Effector CD4-positive, alpha-beta T cell (primary cell): Measurements from ENCODE around the gene LGR4.

Experiments
- DNase-seq: peaks from one replicate; pipeline ENCODE4 v3.0.0-alpha.2; 2020

LGR4 gene

DNA sequence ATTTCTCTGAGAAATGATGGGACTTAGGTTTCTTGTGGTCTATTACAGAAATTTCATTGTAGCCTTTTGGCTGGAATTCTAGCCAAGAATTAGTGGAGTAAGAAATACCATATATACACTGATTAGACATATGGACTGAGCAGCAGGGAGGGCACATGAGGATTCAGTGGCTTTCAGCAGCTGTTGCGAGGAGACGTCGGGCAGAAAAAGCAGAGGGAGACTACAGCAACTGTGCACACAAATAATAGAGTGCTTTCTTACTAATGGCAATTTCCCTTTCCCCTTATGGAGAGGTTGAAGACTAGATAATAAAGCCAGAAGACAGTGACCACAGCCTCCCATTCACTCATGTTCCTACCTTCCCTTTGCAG lies 74.2 kb downstream of the LGR4 start:
- DNase-seq = no peak

DNA sequence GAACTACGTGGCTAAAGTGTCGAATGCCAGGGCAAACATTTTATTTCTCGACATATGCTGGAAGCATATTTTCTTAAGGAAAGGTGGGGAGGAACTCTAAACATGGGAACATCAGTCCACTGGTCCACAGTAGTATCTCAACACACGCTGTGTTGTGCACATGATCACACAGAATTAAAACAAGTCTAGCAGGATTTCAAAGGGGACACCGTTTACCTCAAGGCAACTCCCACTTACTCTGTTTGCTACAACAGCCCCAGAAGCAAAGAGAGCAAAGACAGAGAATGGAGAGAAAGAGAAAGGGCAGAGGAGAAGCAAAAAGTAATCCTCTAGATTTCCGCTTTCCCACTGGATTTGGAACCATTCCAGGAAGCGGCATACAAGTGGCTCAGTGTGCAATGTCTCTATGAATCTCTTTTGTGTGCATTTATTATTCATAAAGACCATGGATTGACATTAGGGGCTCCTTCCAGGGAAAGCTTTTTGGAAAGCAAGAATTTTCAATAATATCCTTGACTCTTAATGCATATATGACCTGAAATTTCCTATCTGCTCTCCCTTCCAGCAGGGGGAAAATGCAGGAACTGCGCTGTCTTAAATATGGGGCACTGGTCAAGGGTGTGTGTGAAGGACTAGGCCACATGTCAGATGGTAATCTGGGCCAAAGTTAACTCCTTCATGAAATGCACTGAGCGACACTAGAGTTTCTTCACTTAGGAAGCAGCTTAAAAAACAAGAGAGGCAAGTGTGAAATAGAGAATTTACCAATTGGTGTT lies 74.8 kb downstream of the LGR4 start:
- no peak for DNase-seq

DNA sequence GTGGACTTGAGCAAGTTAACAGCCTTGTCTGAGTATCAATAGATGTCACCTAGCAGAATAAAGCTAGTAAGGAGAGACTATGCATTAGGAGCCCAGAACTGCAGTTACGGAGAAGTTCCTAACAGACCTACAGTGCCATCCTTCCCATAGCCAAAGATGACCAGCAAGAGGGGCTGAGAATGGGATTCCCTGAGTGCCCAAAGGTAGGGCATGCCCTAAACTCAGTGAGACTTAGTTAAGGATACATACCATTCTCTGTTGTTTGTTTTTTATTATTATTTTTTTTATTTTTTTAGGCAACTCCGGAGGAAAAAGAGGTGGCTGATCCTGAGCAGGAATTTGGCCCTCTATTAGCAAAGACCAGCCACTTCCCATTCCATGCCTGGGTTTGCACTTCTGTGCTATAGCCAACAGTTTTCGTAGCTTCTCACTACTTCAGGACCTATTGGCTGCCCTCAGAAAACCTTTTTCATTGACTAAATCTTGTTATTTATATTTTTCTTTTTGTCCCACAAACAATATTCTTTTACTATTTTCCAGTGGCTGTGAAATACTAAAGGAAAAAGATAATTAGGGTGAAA lies 76.2 kb downstream of the LGR4 start:
- DNase-seq = no peak

DNA sequence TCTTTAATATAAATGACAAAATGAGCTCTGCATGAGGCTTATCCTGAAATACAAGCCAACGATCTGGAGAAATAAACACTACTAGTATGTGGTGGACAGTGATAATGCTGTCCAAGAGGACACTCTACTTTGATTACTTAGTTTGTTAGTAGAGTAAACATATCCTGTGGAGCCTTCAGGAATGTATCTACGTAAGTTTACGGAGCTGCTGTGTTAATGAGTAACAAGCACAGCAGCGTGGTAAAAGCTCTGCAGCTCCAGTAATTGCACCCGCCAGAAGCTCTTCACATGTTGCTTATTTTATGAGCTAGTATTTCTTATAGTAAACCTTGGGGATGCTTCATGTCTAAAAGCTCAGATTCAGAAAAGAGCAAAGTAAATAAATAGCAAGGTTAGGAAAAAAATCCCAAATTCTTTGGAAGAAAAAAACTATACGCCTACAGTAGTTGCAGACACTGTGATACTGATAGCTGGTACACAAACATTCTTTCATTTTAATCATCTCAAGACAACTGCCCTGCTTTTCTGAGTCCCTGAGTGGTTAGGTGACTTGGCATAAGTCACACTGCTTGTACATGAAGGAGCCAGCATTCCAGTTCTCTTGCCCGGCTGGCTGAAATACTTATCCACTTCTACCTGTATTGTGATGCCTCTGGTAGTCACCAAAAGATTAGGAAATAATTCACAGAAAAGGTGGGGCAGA lies 76.9 kb downstream of the LGR4 start:
- no peak for DNase-seq

DNA sequence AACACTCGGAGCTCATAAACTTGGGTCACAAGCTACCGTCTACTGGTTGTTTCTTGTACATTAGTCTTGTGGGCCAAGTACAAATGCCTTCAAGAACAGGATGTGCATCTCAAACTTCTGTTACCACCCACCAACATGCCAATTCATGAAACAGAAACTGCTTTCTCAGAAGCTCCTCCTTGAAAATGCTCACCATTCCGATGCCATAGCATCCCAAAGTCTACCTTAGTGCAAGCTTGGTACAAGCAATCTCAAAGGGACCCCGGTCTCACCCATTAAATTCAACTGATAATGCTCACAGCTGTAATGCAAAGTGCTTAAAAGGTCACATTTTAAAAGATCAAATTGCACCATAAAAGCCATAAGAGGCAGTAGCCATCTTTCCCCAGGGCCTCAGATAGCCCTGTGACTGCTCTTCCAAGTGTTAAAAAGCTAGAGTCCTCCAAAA lies 77.8 kb downstream of the LGR4 start:
- no peak for DNase-seq

DNA sequence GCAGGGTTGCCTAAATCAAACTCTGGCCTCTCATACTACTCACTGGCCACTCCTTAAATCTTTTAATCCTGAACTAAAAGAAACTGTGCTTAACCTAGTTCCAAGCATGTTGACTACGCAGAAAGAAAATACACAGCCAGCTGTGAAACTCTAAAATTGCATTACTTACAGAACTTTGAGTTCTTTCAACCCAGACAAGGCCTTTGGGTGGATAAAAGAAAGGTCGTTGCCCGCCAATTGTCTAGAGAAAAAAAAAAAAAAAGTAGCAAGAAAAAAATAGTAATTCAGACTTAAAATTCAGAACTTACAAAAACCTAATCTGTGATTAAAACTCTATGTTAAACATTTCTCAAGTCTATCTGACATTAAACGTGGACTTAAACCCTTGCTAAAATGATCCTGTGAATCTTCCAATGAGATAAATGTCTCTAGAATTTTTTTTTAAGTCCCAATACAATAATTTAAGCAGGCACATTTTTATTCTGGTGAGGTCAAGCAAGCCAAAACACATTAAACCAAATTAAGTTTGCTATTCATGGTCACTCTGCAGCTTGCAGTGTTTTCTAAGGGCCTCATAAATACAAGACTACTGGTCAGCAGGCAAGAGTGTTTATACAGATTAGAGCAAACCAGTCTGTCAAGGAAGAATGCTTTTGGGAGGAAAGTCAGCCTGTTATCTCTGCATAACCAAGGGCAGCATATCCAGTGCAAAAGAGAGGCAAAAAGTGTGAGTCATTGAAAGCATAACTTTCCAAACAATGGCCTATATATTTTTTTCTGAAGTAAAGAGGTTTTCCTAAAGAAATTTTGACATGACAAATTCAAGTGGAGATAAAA lies 80.1 kb downstream of the LGR4 start:
- DNase-seq = no peak

DNA sequence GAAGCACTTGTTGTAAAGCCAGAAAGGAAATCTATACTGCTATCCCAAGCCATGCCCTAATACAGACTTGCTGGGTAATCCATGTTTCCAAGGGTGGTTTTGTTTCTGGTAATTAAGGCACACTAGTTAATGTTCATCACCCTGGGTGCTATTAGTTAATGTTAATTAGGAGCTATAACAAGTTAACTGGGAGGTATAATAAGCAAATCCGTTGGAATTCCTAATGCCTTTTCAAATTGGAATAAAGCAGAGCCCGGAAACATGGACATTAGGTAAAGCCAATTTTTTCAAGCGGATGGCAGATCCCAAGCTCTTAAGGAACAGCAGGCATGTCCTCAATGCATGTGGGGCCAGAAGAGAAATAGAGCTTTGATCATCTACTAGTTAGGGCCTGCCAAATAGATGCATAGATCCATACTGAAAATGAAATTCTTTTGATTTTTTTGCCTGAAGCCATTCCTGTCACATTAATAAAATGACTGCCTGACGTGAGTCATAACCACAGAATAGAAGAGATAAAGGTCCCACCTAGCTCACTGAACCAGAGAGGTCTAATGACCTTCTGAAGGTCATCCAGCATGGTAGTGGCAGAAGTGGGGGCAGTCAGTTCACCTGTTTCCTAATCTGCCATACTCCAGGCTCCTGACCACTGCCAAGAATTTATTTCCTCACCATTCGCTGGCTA lies 81.1 kb downstream of the LGR4 start:
- DNase-seq = no peak

DNA sequence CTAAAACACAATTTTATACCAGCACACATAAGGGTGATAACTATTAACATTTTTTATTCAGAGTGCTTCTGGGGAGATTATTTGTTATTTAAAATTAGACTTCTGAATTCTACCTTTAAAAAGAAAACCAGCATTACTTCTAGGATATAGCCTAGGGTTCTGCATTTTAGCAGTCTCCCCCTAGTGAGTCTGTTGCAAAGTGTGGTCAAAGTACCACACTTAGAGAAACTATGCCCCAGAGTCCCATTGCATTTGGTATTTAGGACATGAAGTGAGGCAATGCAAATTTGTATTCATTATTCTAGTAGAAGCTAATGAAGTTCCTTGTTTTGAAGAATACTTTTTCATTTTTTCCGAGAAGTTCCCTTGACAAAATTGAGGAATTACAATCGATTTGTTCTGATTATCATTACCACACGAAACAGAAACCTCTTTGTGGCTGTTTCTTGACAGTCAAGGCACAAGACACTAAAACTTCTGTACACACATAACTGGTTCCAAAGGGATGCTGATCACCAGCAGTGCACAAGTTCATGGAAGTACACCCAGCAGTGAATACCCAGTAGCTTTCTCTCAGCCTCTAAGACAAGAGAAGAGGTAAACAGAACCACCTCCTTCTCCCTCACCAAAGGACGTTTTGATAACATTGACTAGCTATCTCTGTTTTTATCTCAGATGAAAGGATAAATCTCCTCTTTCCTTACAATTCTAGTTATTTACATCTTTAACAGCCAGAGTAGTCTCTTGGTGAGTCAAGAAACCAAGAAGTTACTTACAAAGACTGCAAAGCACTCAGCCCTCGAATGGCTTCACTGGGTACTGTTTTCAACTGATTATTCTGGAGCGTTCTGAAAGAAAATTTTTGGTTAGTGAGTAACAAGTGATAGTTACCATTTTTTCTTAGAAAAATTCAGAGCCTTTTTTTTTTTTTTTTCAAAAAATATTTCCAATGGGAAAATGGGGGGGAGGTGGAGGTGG lies 82.0 kb downstream of the LGR4 start:
- DNase-seq = no peak

DNA sequence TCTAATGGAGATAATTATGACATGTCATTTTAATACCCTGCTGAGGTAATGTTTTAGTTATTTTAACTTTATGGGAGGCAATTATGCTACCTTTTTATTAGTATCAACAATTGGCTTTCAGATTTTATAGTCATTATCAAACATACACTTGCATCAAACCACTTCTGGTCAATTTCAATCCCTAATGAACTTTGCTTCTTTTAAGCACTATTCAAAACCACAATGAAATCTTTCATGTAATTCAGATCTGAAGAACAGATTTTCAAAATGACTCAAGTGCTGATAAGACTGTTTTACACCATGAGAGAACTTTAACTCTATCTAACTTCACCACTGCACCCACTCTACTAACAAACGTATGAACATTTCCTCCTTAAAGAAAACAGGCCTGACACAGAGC lies 83.7 kb downstream of the LGR4 start:
- DNase-seq = no peak

DNA sequence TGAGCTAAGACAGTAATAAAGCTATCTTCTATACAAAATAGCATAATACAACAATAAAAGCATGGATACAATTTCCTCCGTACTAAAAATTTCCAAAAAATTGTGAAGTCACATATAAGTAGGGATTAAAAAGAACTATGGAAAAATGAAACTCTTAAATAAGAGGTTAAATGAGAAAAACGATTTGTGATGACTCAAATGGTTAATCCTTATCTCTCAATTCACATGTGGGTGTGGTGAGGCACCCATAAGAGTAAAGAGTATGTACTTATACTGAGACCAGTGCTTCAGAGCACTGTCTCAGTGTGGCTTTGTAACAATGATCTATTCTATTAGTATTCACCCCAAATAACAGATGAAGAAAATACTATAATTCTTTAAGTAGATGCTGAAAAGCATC lies 84.6 kb downstream of the LGR4 start:
- DNase-seq = no peak

DNA sequence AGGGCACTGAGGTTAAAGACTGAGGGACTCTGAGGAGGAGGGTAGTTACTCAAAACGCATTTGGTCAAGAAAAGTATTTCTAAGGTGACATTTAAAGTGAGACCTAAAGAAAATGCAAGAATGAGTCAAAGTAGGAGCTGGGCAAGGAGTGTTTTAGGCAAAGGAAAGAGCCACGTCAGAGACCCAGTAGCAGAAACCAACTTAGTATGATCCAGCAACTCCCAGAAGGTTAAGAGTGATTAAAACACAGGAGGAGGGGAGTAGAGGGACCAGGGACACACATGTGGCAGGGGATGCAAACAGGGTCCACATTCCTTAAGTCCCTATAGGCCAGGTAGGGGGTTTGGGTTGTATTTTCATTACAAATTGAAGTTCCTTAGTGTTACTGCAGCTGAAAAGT lies 85.2 kb downstream of the LGR4 start:
- DNase-seq = no peak

DNA sequence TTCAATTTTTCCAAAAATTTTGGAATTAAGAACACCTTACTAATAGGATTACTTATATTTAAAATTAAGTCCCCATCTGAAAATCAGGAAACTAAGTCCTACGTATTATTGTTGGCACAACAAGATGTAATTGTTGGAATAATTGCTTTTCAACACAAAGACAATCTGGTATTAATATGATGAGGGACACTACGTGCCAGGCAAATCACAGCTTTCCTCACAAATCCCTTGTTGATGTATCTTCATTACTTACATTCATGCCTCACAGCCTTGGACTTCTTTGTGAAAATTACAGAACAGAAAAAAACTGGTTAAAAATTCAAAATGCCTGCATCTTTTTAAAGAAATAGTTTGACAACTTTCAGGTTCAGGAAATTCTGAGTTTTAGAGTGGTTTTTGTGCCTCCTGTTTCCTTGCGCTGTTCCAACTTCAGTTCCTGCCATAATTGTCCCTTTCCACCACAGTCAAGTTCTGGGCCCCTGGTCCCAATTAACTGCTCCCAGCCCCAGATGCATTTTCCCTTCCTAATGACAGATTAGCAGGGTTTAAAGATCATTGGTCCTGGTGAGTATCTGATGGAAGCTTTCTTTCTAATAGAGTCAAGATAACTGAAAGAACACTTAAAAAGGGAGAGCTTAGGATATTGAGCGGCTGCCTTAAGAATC lies 86.3 kb downstream of the LGR4 start:
- DNase-seq = no peak

DNA sequence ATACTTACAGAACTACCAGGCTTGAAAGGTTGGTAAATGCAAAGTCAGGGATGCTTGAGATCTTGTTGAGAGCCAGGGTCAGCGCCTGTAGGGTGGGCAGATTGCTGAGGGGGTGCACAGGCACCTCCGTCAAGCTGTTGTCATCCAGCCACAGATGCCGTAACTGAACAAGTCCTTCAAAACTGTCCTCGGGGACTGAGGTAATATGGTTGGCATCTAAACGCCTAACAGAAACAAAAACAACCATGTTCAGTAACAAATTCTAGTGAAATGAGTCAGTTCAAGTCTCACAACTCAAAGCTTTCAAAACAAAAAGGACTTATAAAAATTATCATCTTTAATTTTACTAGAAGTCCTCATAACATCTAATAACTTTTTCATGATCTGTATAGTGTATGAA lies 87.3 kb downstream of the LGR4 start:
- no peak for DNase-seq

DNA sequence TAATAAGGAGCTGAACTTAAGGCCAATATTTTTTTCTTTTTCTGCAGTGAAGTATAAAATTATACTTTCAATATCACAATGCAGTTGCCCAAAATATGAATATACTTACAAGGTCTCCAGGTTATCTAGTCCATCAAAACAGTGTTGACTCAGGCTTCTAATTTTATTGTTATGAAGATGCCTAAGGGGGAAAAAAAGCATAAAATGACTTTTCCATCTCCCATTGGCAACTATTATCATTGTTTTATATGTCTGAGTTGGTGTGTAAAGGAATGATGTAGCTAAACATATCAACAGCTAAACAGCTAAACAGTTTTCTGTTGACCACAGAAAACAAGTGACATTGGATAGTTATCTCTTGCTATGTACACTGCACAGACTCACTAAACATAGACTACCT lies 88.4 kb downstream of the LGR4 start:
- DNase-seq = no peak

DNA sequence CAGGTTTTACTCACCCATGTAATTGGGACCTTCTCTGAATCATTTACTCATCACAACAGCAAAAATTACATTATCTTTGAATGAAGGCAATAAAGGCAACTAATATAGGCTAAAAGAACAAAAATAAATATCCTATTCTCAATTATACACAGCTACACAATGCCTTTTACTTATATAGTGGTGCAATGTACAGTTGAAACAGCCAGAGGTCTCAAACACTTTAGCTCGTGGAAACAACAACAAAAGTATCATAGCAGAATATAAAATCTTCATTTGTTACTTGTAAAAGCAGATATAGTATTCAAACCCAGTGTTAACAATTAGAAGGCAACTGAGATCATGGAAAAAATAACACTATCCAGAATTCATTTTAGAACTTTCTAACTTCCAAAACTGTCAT lies 88.9 kb downstream of the LGR4 start:
- no peak for DNase-seq

DNA sequence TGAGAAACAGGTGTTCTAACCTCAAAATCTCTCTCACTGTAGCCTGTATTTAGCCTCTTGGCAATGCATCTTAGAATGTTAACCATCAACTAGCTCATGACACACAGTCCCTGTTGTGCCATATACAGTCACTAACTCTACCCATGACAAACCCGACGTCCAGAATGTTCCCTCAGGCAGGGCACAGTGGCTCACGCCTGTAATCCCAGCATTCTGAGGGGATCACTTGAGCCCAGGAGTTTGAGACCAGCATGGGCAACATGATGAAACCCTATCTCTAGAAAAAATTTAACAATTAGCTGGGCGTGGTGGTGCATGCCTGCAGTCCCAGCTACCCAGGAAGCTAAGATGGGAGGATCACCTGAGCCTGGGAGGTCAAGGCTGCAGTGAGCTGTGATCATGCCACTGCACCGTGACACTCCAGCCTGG lies 91.3 kb downstream of the LGR4 start:
- DNase-seq = no peak

DNA sequence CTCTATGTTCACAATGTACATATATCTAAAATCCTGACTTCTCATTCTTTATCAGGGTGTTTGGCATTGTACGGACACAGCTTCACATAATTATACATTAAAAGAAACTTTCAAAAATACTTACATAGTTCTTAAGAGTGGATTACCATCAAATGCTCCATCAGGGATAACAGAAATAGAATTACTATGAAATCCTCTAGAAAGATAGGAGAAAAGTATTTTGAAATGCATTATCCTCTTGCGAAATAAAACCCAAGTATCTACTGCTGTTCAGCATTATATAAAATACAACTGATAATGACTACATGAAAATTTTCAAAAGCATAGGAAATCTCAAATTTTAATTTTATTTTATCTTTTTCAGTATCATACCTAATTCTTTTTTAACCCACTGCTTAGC lies 91.8 kb downstream of the LGR4 start:
- no peak for DNase-seq

DNA sequence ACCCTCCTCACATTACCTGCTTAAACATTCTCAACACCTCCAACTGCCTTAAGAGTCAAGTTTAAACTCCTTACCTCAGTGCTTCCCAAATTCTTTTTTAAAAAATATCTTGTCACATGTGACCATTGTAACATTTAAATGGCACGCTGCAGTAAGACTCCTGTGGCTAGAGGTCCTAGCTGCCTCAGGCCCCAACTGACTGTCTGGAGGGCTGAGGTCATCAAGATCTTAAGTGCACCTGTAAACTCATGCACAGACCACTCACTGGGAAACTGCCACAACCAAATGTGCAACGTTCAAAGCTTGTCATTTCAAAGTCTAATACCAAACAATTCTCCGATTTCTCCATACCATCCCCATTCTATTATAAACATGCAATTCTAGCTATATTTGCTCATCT lies 93.1 kb downstream of the LGR4 start:
- DNase-seq = no peak

DNA sequence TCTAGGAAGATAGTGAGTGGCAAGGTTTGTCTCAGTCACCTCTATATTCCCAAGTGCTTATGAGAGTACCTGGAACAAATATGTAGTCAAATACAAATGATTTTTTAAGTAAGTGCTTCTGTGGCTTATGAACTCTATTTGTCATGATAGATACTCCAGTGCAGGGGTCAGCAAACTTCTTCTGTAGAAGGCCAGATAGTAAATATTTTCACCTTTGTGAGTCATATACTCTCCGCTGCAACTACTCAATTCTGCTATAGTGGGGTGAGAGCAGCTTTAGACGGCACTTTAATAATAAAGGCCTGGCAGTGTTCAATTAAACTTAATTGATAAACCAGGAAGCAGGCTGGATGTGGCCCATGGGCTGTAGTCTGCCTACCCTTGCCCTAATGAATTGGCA lies 97.2 kb downstream of the LGR4 start:
- DNase-seq = no peak

DNA sequence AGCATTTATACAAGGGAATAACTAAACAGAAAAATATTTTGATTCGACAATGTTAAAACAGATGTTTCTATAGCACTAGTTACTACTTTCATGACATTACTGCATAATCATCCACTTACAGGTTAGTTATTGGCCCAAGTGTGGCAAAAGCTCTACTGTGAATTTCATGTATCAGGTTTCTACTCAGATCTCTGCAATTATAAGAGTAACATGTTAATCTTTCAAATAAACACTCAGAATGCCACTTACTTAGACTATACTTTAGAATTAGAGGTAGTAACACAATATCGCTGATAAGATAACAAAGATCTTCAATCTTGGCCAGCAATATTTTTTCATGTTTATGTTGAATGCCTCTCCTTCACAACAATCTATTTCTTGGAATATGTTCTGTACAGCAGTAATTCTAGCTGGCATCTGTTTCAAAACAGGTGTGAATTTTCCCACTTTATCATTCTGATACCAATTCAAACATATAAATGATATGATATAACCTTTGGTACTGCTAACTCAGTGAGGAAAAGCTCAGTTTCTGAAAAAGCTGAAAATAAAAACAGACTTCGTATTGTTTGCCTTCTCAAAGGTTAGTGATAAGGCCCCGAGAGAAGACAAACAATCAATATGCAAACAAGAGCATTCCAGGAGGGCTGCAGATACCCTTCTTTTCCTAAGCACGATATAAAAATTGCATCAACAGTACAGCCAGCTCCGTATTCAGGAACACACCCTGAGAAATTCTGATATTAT lies 98.6 kb downstream of the LGR4 start:
- DNase-seq = no peak
